ENCODE data around the gene C1orf105. TPM values are rescaled to one million over a fixed set of nuclear protein-coding genes. Genes with fewer than 3 reads are reported as not detected.

C1orf105 gene
- total and polyA plus RNA-seq, 2 of the 13 experiments (the other 11 are each of a cell fraction or from before 2014, with no cell fraction given) = 0.15 to 0.45 TPM

DNA sequence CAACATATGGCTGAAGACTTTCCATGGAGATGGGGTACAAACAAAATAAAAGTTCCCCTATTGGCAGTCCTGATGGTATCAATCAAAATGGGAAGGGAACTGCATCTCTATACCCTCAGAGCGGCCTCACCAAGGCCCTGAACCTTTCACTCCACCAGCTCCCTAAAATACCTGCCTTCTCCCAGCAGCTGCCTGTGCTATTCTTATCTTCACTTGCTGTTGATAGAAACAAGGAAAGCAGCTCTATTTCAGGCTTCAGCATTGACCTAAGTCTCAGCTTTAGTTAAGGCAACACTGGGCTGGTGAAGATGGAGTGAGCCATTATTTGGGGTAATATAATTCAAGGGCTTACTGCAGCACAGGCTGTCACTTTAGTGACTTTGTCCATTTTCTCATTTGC lies 45.1 kb downstream of the C1orf105 start:
- H3K9ac ChIP-seq (ENCODE audit: insufficient read depth, low read depth, low read length) = no peak overlapping the region
- H3K4me1 ChIP-seq (ENCODE audit: insufficient read depth, low read length) = peaks cover 47% of the 10 kb centered on the region
- POLR2A ChIA-PET = interaction anchor here (2.3 to 6.1 kb wide), 2 partner anchors 12 to 16 kb away, joined by 12 to 99 read pairs; no protein-coding TSS in a partner anchor
- in situ Hi-C loops (cut with HindIII; ENCODE audit: extremely low pct_ligation_motif_present, low pct_unique_long_range_greater_than_20kb) (no loop called here), intact Hi-C loops (cut with micrococcal nuclease; ENCODE audit: unreplicated experiment) (no loop called here)
- ATAC-seq (no peak), FAIRE-seq (no peak), DNase-seq (ENCODE audit: low spot score) (no peak)
- no peaks in the 10 kb centered on the region for H4K20me1 ChIP-seq (ENCODE audit: insufficient read depth, low read length)
- no peaks in the 10 kb centered on the region for H3K36me3 ChIP-seq (replicated peaks in 1 of 2; ENCODE audit: control insufficient read depth in 1 of 2, insufficient read depth in 2 of 2, low read length in 2 of 2)
- TF ChIP-seq ZBTB21 (CRISPR knock-in tag; IDR thresholded peaks at IDR 0.05) (no peak), MAFG (CRISPR knock-in tag; IDR thresholded peaks at IDR 0.05) (no peak), ZNF670 (CRISPR knock-in tag; IDR thresholded peaks at IDR 0.05; ENCODE audit: borderline replicate concordance) (no peak), DR1 (CRISPR knock-in tag; IDR thresholded peaks at IDR 0.05) (no peak), DNMT3B (CRISPR knock-in tag; conservative IDR thresholded peaks at IDR 0.05) (no peak), ZNF784 (CRISPR knock-in tag; IDR thresholded peaks at IDR 0.05; ENCODE audit: borderline replicate concordance) (no peak)
- no peak overlapping the region for H3K27ac ChIP-seq (ENCODE audit: extremely low read length, insufficient read depth, low read length)
- H3K79me2 ChIP-seq (ENCODE audit: insufficient read depth, low read length) = no peaks in the 10 kb centered on the region
- H3K4me2 ChIP-seq (ENCODE audit: low read depth, low read length) = no peak overlapping the region
- CTCF ChIA-PET (ENCODE audit: low intra/inter-chr PET ratio, low total read pairs) = no interaction called here
- no TSS peak for BruUV-seq (replicated peaks)
- no peaks in the 10 kb centered on the region for H3K27me3 ChIP-seq (ENCODE audit: control insufficient read depth in 1 of 2, insufficient read depth in 2 of 2, low read length in 2 of 2)
- H2AFZ ChIP-seq (ENCODE audit: low read length) = no peak overlapping the region
- H3K4me3 ChIP-seq (replicated peaks in 1 of 3; ENCODE audit: insufficient read depth in 1 of 3, low read depth in 2 of 3, low read length in 3 of 3) = no peak overlapping the region
- 95% methylated on average over 1 of the region's 1 CpG for WGBS (ENCODE audit: low lambda C conversion rate)
- H3K9me3 ChIP-seq (ENCODE audit: low read length) = no peaks in the 10 kb centered on the region

DNA sequence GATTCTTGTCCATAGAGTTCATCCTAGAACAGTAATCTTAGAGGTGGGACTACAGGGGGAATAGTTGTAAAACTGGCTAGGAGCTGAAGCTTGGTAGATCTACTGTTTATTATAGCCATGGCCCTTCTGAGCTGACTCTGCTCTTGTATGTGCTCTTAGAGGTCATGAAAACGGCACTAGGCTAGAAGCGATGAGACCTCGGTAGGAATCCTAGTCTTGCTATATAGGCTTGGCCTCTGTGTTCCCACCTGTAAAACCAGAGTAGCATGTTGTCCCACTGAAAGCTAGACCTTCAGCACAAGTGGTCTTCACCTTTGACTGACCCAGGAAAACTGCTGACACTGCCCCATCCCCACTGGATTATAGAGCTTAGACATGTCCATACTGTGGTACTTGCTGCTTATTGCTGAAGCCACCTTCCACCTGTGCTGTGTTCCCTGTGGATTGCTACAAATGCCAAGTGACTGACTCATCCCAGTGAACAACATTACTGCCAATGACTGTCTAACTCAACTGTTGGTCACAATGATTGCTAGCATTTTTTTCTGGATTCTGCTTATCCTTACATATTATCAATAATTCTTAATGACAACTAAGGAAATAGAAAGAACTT lies 46.4 kb downstream of the C1orf105 start:
- Histone ChIP-seq H3K4me2 (ENCODE audit: low read depth, low read length) (peak overlapping the region; percentile 30; the same call in 1 of the 2 replicates), H3K4me1 (ENCODE audit: insufficient read depth, low read length) (peaks cover 60% of the 10 kb centered on the region), H3K27ac (ENCODE audit: extremely low read length, insufficient read depth, low read length) (no peak overlapping the region), H3K79me2 (ENCODE audit: insufficient read depth, low read length) (no peaks in the 10 kb centered on the region), H3K4me3 (replicated peaks in 1 of 3; ENCODE audit: insufficient read depth in 1 of 3, low read depth in 2 of 3, low read length in 3 of 3) (no peak overlapping the region), H3K36me3 (replicated peaks in 1 of 2; ENCODE audit: control insufficient read depth in 1 of 2, insufficient read depth in 2 of 2, low read length in 2 of 2) (no peaks in the 10 kb centered on the region), H2AFZ (ENCODE audit: low read length) (no peak overlapping the region), H4K20me1 (ENCODE audit: insufficient read depth, low read length) (no peaks in the 10 kb centered on the region), H3K27me3 (ENCODE audit: control insufficient read depth in 1 of 2, insufficient read depth in 2 of 2, low read length in 2 of 2) (no peaks in the 10 kb centered on the region), H3K9me3 (ENCODE audit: low read length) (no peaks in the 10 kb centered on the region), H3K9ac (ENCODE audit: insufficient read depth, low read depth, low read length) (no peak overlapping the region)
- FAIRE-seq (no peak), ATAC-seq (peak; percentile 68), DNase-seq (ENCODE audit: low spot score) (peak; percentile 53)
- intact Hi-C loops (cut with micrococcal nuclease; ENCODE audit: unreplicated experiment) (no loop called here), in situ Hi-C loops (cut with HindIII; ENCODE audit: extremely low pct_ligation_motif_present, low pct_unique_long_range_greater_than_20kb) (no loop called here)
- POLR2A ChIA-PET = interaction anchor here (1.0 to 6.1 kb wide), 7 partner anchors 9 to 66 kb away, joined by 3 to 99 read pairs (median 12); partner anchors contain the start of gene SUCO
- 59% methylated on average over 3 of the region's 3 CpGs for WGBS (ENCODE audit: low lambda C conversion rate)
- no TSS peak for BruUV-seq (replicated peaks)
- CTCF ChIA-PET (ENCODE audit: low intra/inter-chr PET ratio, low total read pairs) = no interaction called here
- TF ChIP-seq PHB2 (IDR thresholded peaks at IDR 0.05; ENCODE audit: partially characterized antibody) = no peak
- TF ChIP-seq ZBTB8A (CRISPR knock-in tag; IDR thresholded peaks at IDR 0.05; ENCODE audit: borderline replicate concordance, low read depth) = no peak
- TF ChIP-seq ZNF180 (CRISPR knock-in tag; IDR thresholded peaks at IDR 0.05; ENCODE audit: borderline replicate concordance, low read depth) = no peak
- TF ChIP-seq ISL2 (CRISPR knock-in tag; IDR thresholded peaks at IDR 0.05) = no peak
- no peak for TF ChIP-seq NFE2L1 (CRISPR knock-in tag; IDR thresholded peaks at IDR 0.05; ENCODE audit: borderline replicate concordance)
- TF ChIP-seq MYNN (CRISPR knock-in tag; IDR thresholded peaks at IDR 0.05; ENCODE audit: low read depth) = no peak
- TF ChIP-seq KDM4B (CRISPR knock-in tag; IDR thresholded peaks at IDR 0.05) = no peak
- TF ChIP-seq KLF16 (CRISPR knock-in tag; IDR thresholded peaks at IDR 0.05) = no peak
- TF ChIP-seq, protein P1, sequence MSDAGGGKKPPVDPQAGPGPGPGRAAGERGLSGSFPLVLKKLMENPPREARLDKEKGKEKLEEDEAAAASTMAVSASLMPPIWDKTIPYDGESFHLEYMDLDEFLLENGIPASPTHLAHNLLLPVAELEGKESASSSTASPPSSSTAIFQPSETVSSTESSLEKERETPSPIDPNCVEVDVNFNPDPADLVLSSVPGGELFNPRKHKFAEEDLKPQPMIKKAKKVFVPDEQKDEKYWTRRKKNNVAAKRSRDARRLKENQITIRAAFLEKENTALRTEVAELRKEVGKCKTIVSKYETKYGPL (CRISPR knock-in tag; IDR thresholded peaks at IDR 0.05) = no peak
- TF ChIP-seq NFKBIZ (CRISPR knock-in tag; IDR thresholded peaks at IDR 0.05) = no peak
- no peak for TF ChIP-seq CREM (IDR thresholded peaks at IDR 0.05)
- no peak for TF ChIP-seq CREM (CRISPR knock-in tag; IDR thresholded peaks at IDR 0.05)

Data from HepG2 (cell line).